Lower lobe of right lung (tissue), 2 donors: ENCODE measurements around the gene FYB1. TPM values are rescaled to one million over a fixed set of nuclear protein-coding genes. Genes with fewer than 3 reads are reported as not detected.
A peak's percentile ranks its signal among the peaks of the same experiment; 100 is the strongest.

Experiments
- ATAC-seq, 2 donors: fragments of 200-7000 bp; cut with Tn5 transposase; one replicate each; pipeline ENCODE4 v1.9.1; 2020 to 2022; ENCODE audit warnings: mild to moderate bottlenecking in 2 of 2, moderate library complexity in 2 of 2
- DNase-seq: peaks from one replicate; pipeline ENCODE4 v3.0.0-alpha.2; 2020
- H3K27ac ChIP-seq: fragments of 200-600 bp; one replicate; pipeline ENCODE4 v1.8.0; 2022
- H3K27me3 ChIP-seq: fragments of 200-600 bp; one replicate; pipeline ENCODE4 v1.8.0; 2022; ENCODE audit warnings: low read depth
- H3K36me3 ChIP-seq: fragments of 200-600 bp; one replicate; pipeline ENCODE4 v1.8.0; 2022; ENCODE audit warnings: mild to moderate bottlenecking
- H3K4me1 ChIP-seq: fragments of 200-600 bp; one replicate; pipeline ENCODE4 v1.8.0; 2022
- H3K4me3 ChIP-seq: fragments of 200-600 bp; one replicate; pipeline ENCODE4 v1.8.0; 2022; ENCODE audit warnings: mild to moderate bottlenecking
- H3K9me3 ChIP-seq: fragments of 200-600 bp; one replicate; pipeline ENCODE4 v1.8.0; 2022
- intact Hi-C: fragments of 100-400 bp; cut with DNase I; formaldehyde crosslinking; loops from one replicate; pipeline ENCODE4 v1.11.0; 2022
- total RNA-seq: library from RNA; stranded (reverse); fragmentation: NEBNext Ultra II Directional; extraction: Animal tissue kit (Norgen Biotek cat#: 25700); gene quantifications from one replicate; pipeline ENCODE4 v1.2.1, GENCODE V29; 2021
- TF ChIP-seq, protein P1 (sequence below): fragments of 200-600 bp; IDR thresholded peaks from one replicate; pipeline ENCODE4 v1.8.0; 2022; ENCODE audit warnings: antibody characterized with exemption, mild to moderate bottlenecking
- donor health status: DM: no; HTN: yes; CAD: no; lungs with severe emphysema.

Gene FYB1
- total RNA-seq, 1 donor from 2014 or later, result 51.0 TPM

DNA sequence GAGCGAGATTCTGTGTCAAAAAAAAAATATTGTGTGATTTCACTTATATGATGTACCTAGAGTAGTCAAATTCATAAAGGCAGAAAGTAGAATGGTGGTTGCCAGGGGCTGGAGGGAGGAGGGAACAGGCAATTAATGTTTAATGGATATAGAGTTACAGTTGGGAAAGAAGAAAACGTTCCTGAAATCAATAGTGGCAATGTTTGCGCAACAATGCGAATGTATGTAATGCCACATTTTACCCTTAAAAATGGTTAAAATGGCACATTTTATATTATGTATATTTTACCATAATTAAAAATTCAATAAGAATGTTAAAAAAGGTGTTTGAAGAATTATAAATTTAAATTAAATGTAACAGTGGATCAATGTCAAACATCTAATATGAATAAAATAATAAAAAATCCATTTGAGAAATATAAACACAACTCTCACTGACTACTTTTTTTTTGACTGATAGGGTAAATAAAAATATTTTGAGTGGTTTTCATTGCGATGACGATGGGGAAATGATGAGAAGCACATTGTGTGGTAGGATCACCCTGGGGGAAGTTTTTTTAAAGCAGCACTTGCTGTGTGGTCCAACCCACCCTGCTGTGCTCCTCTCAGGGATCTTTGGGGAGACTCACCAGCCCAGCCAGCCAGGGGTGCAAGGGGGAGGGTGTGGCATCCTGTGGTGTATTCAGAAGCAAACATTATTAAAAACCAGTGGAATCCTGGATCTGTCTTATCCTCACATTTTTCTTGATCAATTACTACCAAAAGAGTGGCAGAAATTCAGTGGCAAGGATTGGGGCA is 4.3 kb downstream of the FYB1 start:
- DNase-seq, result no peak
- TF ChIP-seq, protein P1, sequence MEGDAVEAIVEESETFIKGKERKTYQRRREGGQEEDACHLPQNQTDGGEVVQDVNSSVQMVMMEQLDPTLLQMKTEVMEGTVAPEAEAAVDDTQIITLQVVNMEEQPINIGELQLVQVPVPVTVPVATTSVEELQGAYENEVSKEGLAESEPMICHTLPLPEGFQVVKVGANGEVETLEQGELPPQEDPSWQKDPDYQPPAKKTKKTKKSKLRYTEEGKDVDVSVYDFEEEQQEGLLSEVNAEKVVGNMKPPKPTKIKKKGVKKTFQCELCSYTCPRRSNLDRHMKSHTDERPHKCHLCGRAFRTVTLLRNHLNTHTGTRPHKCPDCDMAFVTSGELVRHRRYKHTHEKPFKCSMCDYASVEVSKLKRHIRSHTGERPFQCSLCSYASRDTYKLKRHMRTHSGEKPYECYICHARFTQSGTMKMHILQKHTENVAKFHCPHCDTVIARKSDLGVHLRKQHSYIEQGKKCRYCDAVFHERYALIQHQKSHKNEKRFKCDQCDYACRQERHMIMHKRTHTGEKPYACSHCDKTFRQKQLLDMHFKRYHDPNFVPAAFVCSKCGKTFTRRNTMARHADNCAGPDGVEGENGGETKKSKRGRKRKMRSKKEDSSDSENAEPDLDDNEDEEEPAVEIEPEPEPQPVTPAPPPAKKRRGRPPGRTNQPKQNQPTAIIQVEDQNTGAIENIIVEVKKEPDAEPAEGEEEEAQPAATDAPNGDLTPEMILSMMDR, result no peak
- intact Hi-C loops, result no loop called here

DNA sequence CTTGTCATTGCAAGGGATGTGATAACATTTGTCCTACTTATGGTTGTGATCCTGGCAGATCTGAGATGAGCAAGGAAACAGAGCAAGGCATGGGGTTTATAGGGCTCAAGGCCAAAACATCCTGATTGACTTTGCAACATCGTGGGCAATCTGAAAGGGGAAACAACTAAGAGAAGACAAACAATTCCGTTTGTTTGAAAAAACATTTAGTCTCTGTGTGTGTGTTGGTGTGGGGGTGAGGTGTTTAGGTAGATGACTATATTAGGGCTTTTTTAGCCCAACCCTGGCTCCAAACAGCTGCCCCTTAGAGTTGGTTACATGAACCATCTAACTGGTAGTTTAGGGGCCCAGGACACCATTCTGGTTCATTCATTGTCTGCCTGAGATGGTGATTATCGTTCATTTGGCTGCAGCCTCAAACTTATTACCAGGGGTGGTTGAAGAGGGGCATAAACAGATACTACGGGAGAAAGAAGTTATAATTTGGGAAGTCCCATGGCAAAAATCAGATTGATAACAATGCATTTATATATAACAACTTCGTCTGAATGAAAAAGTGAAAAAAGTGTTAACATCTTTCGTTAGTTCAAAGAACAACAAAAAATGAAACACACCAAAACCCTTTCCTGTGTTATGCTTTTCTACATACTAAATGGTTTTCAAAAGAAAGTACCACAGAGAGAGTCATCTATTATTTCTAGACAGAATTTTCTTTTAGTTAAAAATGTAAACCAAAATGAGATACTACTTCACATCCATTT is 5.7 kb downstream of the FYB1 start:
- Histone ChIP-seq H3K27me3 (no peaks in the 10 kb centered on the region), H3K9me3 (no peaks in the 10 kb centered on the region), H3K27ac (no peak overlapping the region), H3K4me1 (peaks cover 4% of the 10 kb centered on the region), H3K36me3 (no peaks in the 10 kb centered on the region), H3K4me3 (no peak overlapping the region)
- intact Hi-C loops, result no loop called here
- TF ChIP-seq, protein P1, result no peak
- no peak for DNase-seq
- no peak for ATAC-seq

More for the DNA sequence above, 4.3 kb downstream of the FYB1 start:
- Histone ChIP-seq H3K4me3 (no peak overlapping the region), H3K27me3 (no peaks in the 10 kb centered on the region), H3K27ac (no peak overlapping the region), H3K9me3 (no peaks in the 10 kb centered on the region), H3K4me1 (peaks cover 12% of the 10 kb centered on the region), H3K36me3 (no peaks in the 10 kb centered on the region)
- ATAC-seq, result no peak

DNA sequence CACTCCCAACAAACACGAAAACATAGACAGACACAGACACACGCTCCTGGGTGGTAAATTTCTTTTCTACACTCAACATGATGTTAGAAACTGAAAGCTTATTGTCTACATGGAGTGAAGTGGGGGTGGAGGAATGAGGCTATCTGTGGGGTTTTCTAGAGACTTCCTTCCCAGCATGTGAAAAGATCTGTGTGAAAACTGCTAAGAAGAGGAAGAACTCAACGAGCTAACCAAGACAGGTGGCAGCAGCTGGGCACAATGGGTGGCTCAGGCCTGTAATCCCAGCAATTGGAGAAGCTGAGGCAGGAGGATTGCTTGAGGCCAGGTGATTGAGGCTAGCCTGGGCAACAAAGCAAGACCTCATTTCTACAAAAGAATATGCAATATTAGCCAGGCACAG is 7.6 kb downstream of the FYB1 start:
- H3K9me3 ChIP-seq, result no peaks in the 10 kb centered on the region
- H3K4me1 ChIP-seq, result peaks cover 1% of the 10 kb centered on the region
- no peak overlapping the region for H3K4me3 ChIP-seq
- DNase-seq (no peak), ATAC-seq (peak in 1 of 2 donors; percentile 31)
- intact Hi-C loops, result no loop called here
- no peaks in the 10 kb centered on the region for H3K36me3 ChIP-seq
- H3K27me3 ChIP-seq, result no peaks in the 10 kb centered on the region
- H3K27ac ChIP-seq, result no peak overlapping the region
- TF ChIP-seq, protein P1, result no peak

DNA sequence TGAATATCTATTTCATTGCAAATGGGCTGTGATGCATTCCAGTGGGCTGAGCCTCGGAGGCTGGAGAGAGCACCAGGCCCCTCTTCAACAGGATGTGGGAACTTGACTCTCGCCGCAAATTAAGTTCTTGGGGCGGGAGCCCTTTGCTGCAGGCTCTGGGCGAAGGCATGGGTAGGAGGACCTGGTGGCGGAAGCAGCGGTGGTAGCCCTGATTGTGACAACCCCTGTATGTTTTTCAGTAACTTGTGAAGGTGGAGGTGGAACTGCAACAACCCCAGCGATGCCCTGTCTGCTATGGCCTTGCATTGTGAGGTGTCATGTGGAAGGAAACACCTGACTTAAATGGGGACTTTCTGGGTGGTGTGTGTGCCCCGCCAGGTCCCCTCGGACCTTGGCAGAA is 9.4 kb downstream of the FYB1 start:
- TF ChIP-seq, protein P1, result no peak
- intact Hi-C loops, result no loop called here
- ATAC-seq, result peak; percentile 65 to 69
- Histone ChIP-seq H3K27ac (no peak overlapping the region), H3K9me3 (no peaks in the 10 kb centered on the region), H3K4me1 (peaks cover 6% of the 10 kb centered on the region), H3K27me3 (no peaks in the 10 kb centered on the region), H3K4me3 (no peak overlapping the region), H3K36me3 (no peaks in the 10 kb centered on the region)
- no peak for DNase-seq

DNA sequence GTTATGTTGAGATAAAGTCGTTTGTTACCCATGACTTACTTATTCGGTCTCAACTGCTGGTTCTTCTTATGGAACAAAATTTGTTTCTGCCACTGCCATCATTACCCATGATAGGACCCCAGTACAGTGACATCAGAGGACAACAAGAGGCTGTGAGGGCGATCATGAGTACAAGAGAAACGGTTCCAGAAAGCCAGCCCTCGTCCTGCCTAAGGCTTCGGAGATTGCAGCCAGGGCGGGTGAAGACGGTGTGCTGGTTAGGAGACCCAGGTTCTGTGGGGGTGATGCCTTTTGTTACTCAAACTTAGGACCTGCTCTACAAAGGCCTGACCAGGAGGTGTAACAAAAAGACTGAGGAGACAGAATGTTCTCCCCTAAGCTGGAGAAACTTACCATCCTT is 10.9 kb downstream of the FYB1 start:
- H3K9me3 ChIP-seq, result no peaks in the 10 kb centered on the region
- no peak overlapping the region for H3K4me3 ChIP-seq
- intact Hi-C loops, result no loop called here
- TF ChIP-seq, protein P1, result no peak
- ATAC-seq, result no peak
- no peaks in the 10 kb centered on the region for H3K27me3 ChIP-seq
- no peak for DNase-seq
- no peaks in the 10 kb centered on the region for H3K36me3 ChIP-seq
- H3K27ac ChIP-seq, result no peak overlapping the region
- peaks cover 6% of the 10 kb centered on the region for H3K4me1 ChIP-seq
